Activated T-cell treated with anti-CD3 and anti-CD28 coated beads for 1 hour (primary cell): ENCODE results near the gene CA10.

Experiments
- DNase-seq: peaks from one replicate; pipeline ENCODE4 v3.0.0-alpha.2; 2020; ENCODE audit warnings: low read depth

CA10 gene

DNA sequence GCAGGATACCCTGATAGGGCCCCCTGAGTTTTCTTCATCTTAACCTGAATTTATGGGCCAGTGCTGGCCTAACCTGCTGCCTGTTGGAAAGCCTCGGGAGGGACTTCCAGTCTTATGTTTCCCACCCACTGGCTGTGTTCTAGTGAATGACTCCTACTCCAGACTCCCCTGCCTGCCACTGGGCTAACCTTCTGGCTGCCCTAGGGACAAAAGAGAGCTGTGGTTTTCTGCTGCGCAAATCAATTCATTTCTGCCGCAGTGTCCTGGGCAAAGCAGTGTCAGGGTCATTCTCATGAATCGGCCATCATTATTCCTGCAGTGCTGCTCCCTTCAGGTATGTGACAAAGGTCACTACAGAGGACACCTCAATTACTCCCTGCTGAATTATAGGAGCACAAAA is 512.0 kb downstream of the CA10 start:
- DNase-seq: no peak

DNA sequence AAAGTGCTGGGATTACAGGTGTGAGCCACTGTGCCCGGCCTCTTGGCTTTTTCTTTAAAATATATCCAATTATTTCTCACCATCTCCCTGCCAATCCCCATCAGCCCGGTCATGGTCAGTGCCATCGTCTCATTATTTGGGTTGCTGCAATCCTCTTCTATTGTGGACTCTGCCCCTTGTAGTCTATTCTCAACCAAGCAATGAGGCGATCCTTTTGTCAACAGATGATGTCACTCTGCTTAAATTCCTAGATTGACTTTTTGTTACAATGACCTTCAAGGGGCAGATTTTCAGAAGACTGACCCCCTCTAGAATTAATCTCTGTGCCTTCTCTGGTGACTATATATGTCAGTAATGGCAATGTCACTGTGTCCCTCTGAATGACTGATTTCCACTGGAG is 513.5 kb downstream of the CA10 start:
- no peak for DNase-seq

GRCh38 chr17:51643702-51644490 is 514.6 kb downstream of the CA10 start:
- DNase-seq: no peak

- DNase-seq: no peak
These were observed 516.5 kb downstream of the CA10 start for GRCh38 chr17:51642029-51642428.

- no peak for DNase-seq
These were observed 518.3 kb downstream of the CA10 start for GRCh38 chr17:51640108-51640622.

DNA sequence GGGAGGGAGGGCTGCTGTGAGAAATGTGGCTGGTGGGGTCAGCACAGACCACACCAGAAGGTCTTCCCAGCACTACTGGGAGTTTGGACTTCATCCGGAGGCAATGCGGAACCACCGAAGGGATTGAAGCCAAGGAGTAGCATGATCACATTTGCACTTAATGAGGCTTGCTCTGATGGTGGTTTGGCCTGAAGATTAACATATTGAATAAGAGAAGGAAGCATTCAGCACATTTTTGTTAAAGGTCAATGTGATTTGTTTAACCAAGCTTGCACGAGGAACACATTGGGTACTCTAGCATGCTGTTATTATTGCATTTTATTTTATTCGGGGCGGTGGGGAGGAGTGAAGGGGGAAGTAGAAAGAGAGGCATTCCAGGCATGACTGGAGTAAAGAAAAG is 519.5 kb downstream of the CA10 start:
- no peak for DNase-seq

DNA sequence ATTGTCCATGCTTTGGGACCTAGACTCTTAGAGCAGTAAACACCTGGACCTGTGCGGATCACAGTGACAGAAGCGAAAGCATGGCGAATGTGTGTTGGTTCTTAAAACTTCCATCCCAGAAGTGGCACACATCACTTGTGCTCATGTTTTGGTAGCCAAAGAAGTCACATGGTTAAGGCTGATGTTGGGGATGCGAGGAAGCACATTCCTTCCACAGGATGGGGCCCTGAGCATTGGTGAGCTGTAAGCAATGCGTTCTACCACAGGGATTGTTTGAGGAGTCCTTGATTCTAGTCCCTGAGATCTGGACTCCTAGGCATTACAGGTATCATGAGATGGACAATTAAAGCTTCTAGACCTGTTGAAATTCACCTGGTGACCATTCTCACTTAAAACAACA is 522.2 kb downstream of the CA10 start:
- no peak for DNase-seq

DNA sequence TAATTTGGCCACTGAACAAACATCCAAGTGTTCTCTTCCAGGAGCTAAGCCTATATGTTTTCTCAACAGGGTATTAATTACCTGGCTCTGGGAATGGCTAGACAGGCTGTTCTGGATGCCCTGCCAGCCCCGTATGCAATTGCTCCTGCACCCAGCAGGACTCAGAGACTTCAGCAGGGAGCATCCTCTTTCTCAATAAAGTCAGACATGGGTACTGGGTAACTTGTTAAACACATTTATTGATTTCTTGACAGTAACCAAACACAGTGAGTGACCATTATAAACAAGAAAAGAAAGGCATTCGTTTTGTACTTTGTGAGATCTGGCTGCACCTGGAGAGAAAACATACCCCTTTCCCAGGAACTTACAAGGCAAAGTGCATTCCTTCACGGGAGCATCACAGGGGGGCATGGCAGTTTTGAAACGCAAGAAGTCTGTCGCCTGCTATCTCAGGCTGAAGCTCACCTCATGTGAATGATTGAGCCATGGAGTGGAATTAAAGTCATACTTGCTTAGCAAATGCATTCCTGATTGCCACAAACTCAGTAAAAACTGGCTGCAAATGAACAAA is 528.3 kb downstream of the CA10 start:
- no peak for DNase-seq

DNA sequence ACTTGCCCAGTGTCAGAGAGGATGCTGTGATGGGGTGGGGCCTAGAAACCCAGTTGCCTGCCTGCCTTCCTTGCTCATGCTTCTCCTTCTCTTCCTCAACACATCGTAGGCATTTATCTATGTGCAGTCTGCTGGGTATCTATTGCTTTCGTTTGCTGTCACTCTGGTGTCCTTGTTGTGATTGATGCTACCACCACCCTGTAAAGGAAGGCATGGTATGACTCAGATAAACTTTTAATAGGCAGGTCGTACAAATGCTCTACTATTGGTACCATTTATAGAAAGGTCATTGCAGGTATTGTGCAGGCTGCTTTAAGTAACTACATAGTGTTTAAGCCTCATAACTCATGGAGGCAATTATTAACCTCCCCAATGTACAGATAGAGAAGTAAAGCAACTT is 529.3 kb downstream of the CA10 start:
- DNase-seq: no peak

DNA sequence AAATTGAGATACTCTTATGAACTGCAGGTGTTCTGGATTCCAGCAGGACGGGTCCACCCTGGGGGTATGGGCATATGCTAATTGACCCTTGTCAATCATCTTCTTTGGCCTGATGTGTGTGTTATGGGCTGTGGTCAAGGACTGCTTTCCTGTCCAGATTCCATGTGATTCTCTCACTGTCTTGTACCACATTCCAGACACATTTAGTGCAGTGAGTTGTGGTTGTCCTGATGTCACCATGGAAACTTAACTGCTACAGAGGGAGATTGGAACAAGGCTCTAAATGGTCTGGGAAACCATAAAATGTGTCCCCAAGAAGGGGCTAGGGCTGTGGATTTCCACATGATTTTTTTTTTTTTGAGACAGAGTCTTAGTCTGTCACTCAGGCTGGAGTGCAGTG is 530.7 kb downstream of the CA10 start:
- no peak for DNase-seq

GRCh38 chr17:51618476-51618875 is 540.0 kb downstream of the CA10 start:
- no peak for DNase-seq

DNA sequence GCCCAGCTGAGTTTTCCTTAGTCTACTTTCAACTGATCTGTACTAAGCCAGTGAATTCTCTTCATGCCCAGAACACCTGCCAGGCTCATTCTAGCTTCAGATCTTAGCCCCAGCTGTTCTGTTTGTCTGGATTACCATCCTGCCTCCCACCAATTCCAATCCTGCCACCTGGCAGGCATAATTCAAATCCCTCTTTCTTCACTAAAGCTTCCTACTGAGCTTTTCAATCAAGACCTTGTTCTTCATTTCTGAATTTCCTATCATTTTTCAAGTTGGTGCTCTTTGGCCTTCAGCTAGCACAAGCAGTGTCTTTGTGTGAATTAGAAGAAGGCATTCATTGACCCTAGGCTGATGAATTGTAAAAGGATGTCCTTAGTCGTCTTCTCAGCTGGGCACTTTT is 540.5 kb downstream of the CA10 start:
- DNase-seq: no peak

- DNase-seq: no peak
These were observed 545.3 kb downstream of the CA10 start for GRCh38 chr17:51613255-51613654.

- DNase-seq: no peak
These were observed 545.8 kb downstream of the CA10 start for GRCh38 chr17:51612692-51613091.

DNA sequence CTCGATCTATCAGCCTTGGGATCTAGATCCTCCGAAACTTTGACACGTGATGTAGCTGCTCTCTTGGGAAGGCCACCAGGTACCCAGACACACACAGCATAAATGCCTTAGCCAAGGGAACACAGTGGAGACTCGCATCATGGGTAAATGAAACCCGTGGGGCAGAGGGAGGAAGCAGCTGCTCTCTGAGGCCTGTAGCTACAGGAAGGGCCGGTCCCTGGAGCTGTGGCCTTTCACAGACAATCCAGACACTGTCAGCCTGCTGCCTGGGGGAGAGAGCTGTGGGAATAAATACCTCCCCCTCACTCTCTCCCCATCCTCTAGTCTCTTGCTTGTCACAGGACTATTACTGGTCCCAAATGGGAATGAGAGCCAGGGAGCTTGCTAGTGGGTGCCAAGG is 546.9 kb downstream of the CA10 start:
- DNase-seq: no peak

DNA sequence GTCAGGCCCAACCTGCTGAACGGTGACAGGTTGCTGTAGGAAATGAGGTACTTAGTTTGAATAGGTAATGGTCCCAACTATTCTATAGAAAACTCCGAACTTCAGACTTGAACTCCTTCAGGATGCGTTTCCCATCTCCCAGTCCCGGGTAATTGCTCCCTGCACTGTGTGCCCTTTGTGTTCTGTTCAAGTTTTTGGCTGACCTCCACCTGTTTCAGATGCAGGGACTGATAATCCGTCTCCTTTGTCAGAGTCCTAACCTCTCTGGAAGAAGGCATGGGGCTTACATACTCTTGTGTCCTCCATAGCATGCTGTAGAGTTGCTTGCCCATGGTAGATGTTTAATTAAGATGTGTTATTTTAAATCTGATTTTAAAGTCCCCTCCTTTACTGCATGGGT is 547.7 kb downstream of the CA10 start:
- DNase-seq: no peak

DNA sequence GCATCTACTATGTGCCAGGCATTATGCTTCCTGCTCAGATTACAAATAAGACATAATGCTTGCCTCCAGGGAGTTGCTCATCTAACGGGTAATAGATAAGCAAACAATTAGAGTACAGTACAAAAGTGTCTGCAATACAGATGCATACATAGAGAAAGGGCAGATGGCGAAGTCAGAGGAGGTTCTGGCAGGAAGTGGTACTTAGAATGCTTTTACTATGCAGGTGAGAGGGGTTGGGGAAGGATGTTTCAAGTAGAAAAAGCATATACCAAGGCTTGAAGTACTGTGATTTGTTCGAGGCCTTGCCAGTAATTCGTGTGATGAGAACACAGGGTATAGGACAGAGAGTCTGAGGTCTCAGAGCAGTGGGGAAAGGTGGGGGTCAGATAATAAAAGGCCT is 548.4 kb downstream of the CA10 start:
- no peak for DNase-seq

- DNase-seq: no peak
These were observed 550.1 kb downstream of the CA10 start for GRCh38 chr17:51608251-51608933.

DNA sequence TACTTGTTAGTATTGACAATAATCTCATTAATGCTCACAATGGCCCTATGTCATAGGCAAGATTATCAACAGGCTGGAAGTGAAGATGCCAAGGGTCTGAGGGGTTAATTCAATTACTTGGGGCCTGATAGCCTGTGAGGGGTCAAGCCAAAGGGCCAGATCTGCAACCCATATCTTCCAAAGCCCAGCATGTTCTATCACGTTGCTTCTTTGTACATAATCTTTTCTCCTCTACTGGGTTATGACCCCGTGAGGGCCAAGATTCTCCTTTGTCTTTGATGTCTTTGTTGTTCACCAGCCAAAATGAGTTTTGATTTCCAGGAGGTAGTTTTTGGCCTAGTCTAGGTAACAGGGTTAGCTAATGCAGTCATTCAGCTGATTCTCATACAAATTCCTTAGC is 551.0 kb downstream of the CA10 start:
- no peak for DNase-seq

DNA sequence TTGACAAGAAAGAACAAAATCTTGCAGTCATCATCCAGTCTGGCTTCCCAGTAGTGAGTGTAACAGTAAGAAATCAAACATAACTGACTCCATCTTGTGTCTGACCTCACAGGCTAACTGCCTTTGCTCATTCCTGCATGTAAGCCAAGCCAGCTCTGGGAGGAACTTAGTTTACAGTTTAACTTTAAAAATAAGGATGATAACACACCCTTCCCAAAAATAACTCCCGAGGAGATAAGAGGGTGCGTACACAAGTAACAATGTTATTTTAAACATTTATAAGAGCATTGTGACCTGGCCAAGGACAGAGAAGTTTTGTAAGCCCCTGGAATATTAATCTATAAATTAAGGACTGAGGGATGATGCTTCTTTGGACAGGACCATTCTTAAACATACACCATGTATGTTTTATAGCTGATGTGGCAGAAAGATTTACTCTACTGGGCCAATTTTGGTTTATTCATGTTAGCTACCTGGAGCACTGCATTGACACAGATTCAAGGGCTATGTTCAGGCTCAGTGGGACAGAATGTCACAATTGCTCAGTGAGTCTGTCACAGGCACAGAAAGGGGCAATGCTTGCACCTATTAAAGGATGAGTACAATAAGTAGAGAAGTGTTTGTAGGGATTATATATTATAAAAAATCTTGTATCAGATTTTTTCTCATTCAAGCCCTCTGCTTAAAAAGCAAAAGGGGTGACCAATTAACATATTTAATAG is 554.1 kb downstream of the CA10 start:
- DNase-seq: no peak

DNA sequence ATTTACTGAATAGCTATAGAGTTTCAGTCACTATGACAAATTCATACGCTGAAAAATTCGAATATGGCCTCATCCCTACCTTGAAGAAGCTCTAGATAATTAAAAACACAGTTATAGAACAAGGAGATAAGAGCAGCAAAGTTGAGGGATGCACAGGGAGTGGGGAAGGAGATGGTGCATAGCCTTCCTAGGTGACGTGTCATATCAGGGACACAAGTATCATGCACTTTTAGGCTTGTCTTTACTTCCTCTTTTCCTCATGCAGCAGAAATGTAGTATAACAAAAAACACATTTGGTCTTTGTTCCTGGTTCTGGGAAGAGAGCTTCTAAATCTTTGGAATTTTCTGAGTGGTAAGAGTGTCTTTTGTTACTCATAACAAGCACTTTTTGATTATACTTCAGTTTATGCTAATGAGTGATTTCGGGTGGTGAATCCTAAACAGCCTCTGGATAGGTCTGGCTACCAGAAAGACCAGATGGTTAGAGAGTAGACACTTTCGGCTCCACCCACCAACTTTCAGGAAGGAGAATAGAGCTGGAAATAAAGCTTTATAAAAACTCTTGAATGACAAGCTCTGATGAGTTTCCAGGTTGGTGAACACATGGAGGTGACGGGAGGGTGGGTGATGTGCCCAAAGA is 556.8 kb downstream of the CA10 start:
- DNase-seq: no peak

DNA sequence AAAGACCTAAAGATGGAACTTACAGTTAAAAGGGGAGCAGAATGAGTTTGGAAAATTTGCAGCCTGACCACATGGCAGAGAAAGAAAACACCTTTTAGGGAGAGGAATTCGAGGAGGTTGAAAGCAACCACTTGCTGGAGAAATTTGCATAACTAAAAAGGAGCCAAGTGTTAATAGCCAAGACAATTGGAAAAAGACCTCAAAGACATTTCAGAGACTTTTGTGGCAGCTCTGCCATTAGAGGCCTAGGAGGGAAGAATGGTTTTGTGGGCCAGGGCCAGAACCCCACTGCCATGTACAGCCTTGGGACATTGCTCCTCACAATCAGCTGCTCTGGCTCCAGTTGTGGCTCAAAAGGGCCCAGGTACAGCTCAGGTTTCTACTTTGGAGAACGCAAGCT is 559.7 kb downstream of the CA10 start:
- DNase-seq: no peak
